HUES64 (cell line): ENCODE data around the gene CHIC2.

Source experiments
- H3K27ac ChIP-seq: 2 replicates; pipeline ENCODE4 v1.7.0; 2013; ENCODE audit warnings: low read depth, low read length, inconsistent platforms
- H3K27me3 ChIP-seq: 2 replicates; pipeline ENCODE4 v1.6.1; 2013; ENCODE audit warnings: mild to moderate bottlenecking, low read length; ENCODE audit not compliant: insufficient read depth
- H3K36me3 ChIP-seq: 2 replicates; pipeline ENCODE4 v1.6.1; 2013; ENCODE audit warnings: mild to moderate bottlenecking, low read length; ENCODE audit not compliant: insufficient read depth
- H3K4me1 ChIP-seq: 2 replicates; pipeline ENCODE4 v1.6.1; 2013; ENCODE audit warnings: mild to moderate bottlenecking, low read length, moderate library complexity; ENCODE audit not compliant: insufficient read depth
- H3K4me3 ChIP-seq: 2 replicates; pipeline ENCODE4 v1.5.1; 2013; ENCODE audit warnings: mild to moderate bottlenecking, low read length, moderate library complexity
- H3K9ac ChIP-seq: 2 replicates; pipeline ENCODE4 v1.6.1; 2013; ENCODE audit warnings: mild to moderate bottlenecking, low read depth, low read length
- H3K9me3 ChIP-seq: 2 replicates; pipeline ENCODE4 v1.6.1; 2013; ENCODE audit warnings: low read depth, low read length; ENCODE audit not compliant: insufficient read depth
- WGBS: fragments of 150-250, 120-280 bp; methylation state at CpG from one replicate; pipeline ENCODE4 v1.1.7; 2013; ENCODE audit warnings: missing lambda C conversion rate; 5-methylcytosine and 5-hydroxymethylcytosine counted together

Gene CHIC2

GRCh38 chr4:54073271-54073880, 9.0 kb upstream of the CHIC2 start:
- 93% methylated on average over 2 of the region's 2 CpGs for WGBS
- no peak overlapping the region for H3K27ac ChIP-seq

GRCh38 chr4:54067166-54067565, 2.8 kb upstream of the CHIC2 start:
- no peak overlapping the region for H3K27ac ChIP-seq
- H3K9me3 ChIP-seq = no peaks in the 10 kb centered on the region
- 80% methylated on average over 4 of the region's 5 CpGs for WGBS
- H3K4me1 ChIP-seq = peaks cover 16% of the 10 kb centered on the region
- H3K4me3 ChIP-seq = no peak overlapping the region
- H3K9ac ChIP-seq = no peak overlapping the region
- H3K36me3 ChIP-seq = no peaks in the 10 kb centered on the region
- peaks cover 9% of the 10 kb centered on the region for H3K27me3 ChIP-seq

More at GRCh38 chr4:54073271-54073880, 9.0 kb upstream of the CHIC2 start:
- Histone ChIP-seq H3K27me3 (no peaks in the 10 kb centered on the region), H3K9me3 (no peaks in the 10 kb centered on the region), H3K9ac (no peak overlapping the region), H3K4me3 (no peak overlapping the region), H3K4me1 (no peaks in the 10 kb centered on the region), H3K36me3 (no peaks in the 10 kb centered on the region)

DNA sequence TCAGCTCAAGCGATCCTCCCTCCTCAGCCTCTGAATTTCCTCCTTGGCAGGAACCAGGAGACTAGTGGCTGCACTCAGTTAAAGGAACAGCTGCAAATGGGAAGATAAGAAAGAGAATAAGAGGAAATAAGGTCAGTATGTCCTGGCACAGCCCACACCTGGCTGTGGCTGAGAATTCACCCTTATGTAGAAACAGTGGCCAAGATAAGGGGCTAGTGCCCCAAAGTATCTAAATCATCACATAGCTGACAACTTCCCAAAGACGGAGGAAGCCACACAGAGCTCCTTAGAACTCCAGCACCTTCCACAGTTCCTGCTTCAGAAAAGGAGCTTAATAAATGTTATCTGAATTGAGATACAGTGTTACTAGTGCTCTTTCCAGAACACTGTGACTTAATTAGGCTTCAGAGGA, 2.3 kb upstream of the CHIC2 start:
- no peak overlapping the region for H3K27ac ChIP-seq
- H3K36me3 ChIP-seq = no peaks in the 10 kb centered on the region
- H3K27me3 ChIP-seq = peaks cover 9% of the 10 kb centered on the region
- no peak overlapping the region for H3K9ac ChIP-seq
- H3K4me1 ChIP-seq = peaks cover 19% of the 10 kb centered on the region
- H3K9me3 ChIP-seq = no peaks in the 10 kb centered on the region
- 84% methylated on average over 2 of the region's 2 CpGs for WGBS
- H3K4me3 ChIP-seq = no peak overlapping the region

GRCh38 chr4:54066088-54066415, 1.6 kb upstream of the CHIC2 start:
- 100% methylated on average over 2 of the region's 2 CpGs for WGBS
- H3K4me1 ChIP-seq = peaks cover 26% of the 10 kb centered on the region
- H3K4me3 ChIP-seq = no peak overlapping the region
- no peak overlapping the region for H3K9ac ChIP-seq
- no peaks in the 10 kb centered on the region for H3K9me3 ChIP-seq
- peaks cover 9% of the 10 kb centered on the region for H3K27me3 ChIP-seq
- H3K36me3 ChIP-seq = no peaks in the 10 kb centered on the region
- H3K27ac ChIP-seq = no peak overlapping the region

DNA sequence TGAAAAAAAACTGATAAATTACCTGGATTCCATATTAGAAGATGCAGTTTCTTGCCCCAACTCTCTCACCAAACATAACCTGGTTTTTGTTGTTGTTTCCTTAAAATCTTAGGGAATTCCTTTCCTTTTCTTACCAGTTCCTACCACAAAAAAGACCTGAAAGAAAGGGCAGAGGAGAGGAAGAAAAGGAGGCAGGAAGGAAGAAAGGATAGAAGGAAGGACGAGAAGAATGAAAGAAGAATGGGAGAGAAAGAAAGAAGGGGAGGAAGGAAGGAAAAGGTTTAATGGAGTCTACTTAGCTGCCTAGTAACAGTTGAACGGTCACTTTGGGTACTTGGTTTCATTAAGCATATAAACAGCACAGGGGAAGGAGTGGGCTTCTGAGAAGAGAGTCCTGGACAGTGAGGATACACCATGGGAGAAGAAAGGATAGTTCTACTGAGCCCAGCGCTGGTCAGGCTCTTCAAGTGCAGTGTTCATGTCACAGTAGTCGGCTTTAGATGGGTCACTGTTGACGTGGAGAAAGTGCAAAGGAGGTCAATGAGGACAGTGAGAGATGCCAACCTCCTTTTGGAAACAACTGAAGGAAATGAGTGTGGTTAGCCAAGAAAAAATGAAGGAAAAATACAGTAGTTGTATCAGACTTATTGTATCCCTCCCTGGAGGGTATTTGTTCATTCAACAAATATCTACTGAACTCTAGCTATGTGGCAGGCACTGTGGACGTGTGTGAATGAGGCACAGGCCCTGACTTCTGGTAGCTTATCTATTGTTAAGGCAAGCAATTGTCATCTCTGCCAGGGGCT, 1.1 kb upstream of the CHIC2 start:
- H3K36me3 ChIP-seq = no peaks in the 10 kb centered on the region
- peaks cover 9% of the 10 kb centered on the region for H3K27me3 ChIP-seq
- no peaks in the 10 kb centered on the region for H3K9me3 ChIP-seq
- WGBS = 88% methylated on average over 6 of the region's 6 CpGs
- peak overlapping the region; percentile 76; the same call in 1 of the 2 replicates for H3K9ac ChIP-seq
- H3K4me3 ChIP-seq = peak overlapping the region; percentile 82
- no peak overlapping the region for H3K27ac ChIP-seq
- H3K4me1 ChIP-seq = peaks cover 30% of the 10 kb centered on the region

DNA sequence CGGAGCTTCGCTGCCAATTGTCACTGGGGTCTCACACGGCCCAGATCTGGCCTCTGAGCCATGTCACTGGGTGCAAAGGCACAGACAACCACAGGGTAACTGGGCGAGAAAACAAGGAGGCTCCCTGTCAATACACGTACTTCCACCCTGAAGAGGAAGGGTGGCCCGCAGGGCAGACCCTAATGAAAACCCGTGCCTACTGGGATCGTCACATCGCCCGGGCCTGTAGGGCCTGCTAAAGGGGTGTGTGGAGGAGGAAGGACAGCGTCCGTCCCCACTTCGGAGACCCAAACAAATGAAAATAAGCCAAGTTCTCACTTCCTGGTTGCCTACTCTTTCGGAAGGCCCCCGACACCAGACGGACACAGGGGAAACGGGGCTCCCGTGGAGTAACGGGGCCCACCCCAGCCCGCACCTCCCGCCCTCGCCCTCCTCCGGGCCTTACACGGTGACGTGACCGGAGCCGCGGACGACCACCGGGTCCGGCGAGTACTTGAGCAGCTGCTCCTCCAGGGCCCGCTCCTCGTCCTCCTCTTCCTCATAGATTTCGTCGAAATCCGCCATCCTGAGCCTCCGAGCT, 578 bp downstream of the CHIC2 start:
- Histone ChIP-seq H3K36me3 (no peaks in the 10 kb centered on the region), H3K9ac (peak overlapping the region; percentile 76), H3K4me3 (peak overlapping the region; percentile 82), H3K9me3 (no peaks in the 10 kb centered on the region), H3K27ac (peak overlapping the region; percentile 64; the same call in 1 of the 2 replicates), H3K27me3 (peaks cover 9% of the 10 kb centered on the region), H3K4me1 (peaks cover 33% of the 10 kb centered on the region)
- 2% methylated on average over 38 of the region's 38 CpGs for WGBS

DNA sequence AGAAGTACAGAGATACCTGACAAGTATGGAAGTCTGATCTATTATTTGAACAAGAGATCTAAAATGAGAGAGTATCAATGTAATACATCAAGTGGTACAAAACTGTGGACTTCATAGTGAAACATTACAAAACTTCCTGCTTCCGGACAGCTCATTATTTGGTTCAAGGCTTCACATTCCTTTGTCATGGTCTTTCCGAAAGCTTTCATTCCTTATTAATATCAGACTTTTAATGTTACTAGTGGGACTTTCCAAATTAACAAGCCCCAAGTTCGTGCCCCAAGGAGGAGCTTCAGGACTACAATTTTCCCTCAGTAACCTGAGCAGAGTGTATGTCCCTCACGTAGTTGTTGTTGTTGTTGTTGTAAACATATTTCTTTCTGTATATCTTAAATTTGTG, 1.2 kb downstream of the CHIC2 start:
- Histone ChIP-seq H3K27ac (no peak overlapping the region), H3K27me3 (peaks cover 9% of the 10 kb centered on the region), H3K9me3 (no peaks in the 10 kb centered on the region), H3K4me3 (peak overlapping the region; percentile 82), H3K9ac (peak overlapping the region; percentile 76), H3K4me1 (peaks cover 33% of the 10 kb centered on the region), H3K36me3 (no peaks in the 10 kb centered on the region)
- 66% methylated on average over 2 of the region's 4 CpGs for WGBS

GRCh38 chr4:54062392-54062791, 2.0 kb downstream of the CHIC2 start:
- WGBS = 60% methylated on average over 1 of the region's 3 CpGs
- Histone ChIP-seq H3K36me3 (no peaks in the 10 kb centered on the region), H3K4me3 (peak overlapping the region; percentile 82), H3K9me3 (no peaks in the 10 kb centered on the region), H3K27ac (no peak overlapping the region), H3K27me3 (peaks cover 9% of the 10 kb centered on the region), H3K4me1 (peaks cover 33% of the 10 kb centered on the region), H3K9ac (no peak overlapping the region)

DNA sequence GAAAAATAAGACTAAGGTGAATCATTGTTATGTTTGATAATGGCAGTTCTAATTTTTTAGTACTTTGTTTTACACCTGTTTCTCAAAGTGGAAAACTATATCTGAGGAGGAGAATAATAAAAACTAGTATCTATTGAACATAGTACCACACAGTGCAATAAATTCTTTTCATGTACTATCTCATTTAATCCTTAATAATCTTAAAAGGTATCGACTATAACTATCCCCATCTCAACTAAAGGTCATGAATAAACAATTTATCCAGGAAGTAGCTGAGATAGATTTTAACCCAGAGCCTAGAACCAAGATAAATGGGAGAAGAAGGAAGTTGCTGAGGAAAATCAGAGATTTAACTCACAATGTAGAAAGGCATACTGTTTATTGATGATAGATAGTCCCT, 2.5 kb downstream of the CHIC2 start:
- no peak overlapping the region for H3K9ac ChIP-seq
- H3K27me3 ChIP-seq = peaks cover 9% of the 10 kb centered on the region
- no peak overlapping the region for H3K27ac ChIP-seq
- H3K36me3 ChIP-seq = no peaks in the 10 kb centered on the region
- H3K9me3 ChIP-seq = no peaks in the 10 kb centered on the region
- WGBS = 91% methylated on average over 1 of the region's 1 CpG
- H3K4me3 ChIP-seq = 0 out of 2 replicates have a peak overlapping the region, but pooled peaks have one; percentile 5
- peaks cover 33% of the 10 kb centered on the region for H3K4me1 ChIP-seq

- H3K4me1 ChIP-seq = peaks cover 33% of the 10 kb centered on the region
- H3K36me3 ChIP-seq = no peaks in the 10 kb centered on the region
- no peak overlapping the region for H3K9ac ChIP-seq
- no CpG with 5 or more reads among the region's 3 CpGs for WGBS
- H3K27ac ChIP-seq = no peak overlapping the region
- H3K9me3 ChIP-seq = no peaks in the 10 kb centered on the region
- H3K4me3 ChIP-seq = no peak overlapping the region
- peaks cover 9% of the 10 kb centered on the region for H3K27me3 ChIP-seq
Observed at GRCh38 chr4:54061067-54061466, 3.3 kb downstream of the CHIC2 start.

DNA sequence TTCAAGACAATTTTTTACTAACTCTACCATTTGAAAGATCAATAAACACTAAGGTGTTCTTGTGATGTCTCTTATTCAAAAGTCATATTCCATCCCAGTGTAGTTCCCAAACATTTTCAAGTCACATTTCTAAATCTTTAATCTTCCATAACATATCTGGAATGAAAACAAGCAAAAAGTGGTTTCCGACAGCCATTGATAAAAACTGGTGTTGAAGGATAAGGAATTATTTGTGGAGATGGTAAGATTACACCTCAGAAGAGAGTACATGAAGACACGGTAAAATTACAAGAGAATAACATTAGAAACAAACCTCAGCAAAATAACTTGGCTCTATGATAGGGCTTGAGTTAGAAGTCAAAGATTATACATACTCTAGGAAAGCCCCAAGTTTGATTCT, 4.3 kb downstream of the CHIC2 start:
- H3K36me3 ChIP-seq = no peaks in the 10 kb centered on the region
- peaks cover 32% of the 10 kb centered on the region for H3K4me1 ChIP-seq
- 0% methylated on average over 1 of the region's 2 CpGs for WGBS
- H3K27me3 ChIP-seq = peaks cover under 1% of the 10 kb centered on the region; the same call in 1 of the 2 replicates
- H3K4me3 ChIP-seq = no peak overlapping the region
- no peak overlapping the region for H3K27ac ChIP-seq
- H3K9me3 ChIP-seq = no peaks in the 10 kb centered on the region
- H3K9ac ChIP-seq = no peak overlapping the region
